NCI-H1417 (cell line): ENCODE measurements around the gene GRIK4.
"Not testable (repeated sequence)": the region's sequence is repeated elsewhere in the genome, so short reads cannot be mapped to it uniquely, and the experiment has no call there.

Experiments used
- DNase-seq, 3 experiments: peaks; one replicate each; lab custom pipeline; 2025; lab: John Stamatoyannopoulos, UW

GRIK4 gene

GRCh38 chr11:120778685-120779490 is 267.3 kb downstream of the GRIK4 start:
- DNase-seq: peak in 2 of 3 experiments; percentile 5 to 19

DNA sequence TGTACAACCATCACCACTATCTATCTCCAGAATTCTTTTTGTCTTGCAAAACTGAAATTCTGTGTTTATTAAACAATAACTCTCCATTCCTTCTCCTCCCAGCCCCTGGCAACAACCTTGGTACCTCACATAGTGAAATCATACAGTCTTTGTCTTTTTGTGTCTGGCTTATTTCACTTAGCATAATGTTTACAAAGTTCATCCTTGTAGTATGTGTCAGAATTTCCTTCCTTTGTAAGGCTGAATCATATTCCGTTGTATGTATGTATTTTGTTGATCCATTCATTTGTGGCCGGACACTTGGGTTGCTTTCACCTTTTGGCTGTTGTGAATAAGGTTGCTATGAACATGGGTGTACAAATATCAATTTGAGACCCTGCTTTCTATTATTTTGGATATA is 268.7 kb downstream of the GRIK4 start:
- no peak for DNase-seq

GRCh38 chr11:120781486-120782120 is 270.1 kb downstream of the GRIK4 start:
- DNase-seq: no peak

DNA sequence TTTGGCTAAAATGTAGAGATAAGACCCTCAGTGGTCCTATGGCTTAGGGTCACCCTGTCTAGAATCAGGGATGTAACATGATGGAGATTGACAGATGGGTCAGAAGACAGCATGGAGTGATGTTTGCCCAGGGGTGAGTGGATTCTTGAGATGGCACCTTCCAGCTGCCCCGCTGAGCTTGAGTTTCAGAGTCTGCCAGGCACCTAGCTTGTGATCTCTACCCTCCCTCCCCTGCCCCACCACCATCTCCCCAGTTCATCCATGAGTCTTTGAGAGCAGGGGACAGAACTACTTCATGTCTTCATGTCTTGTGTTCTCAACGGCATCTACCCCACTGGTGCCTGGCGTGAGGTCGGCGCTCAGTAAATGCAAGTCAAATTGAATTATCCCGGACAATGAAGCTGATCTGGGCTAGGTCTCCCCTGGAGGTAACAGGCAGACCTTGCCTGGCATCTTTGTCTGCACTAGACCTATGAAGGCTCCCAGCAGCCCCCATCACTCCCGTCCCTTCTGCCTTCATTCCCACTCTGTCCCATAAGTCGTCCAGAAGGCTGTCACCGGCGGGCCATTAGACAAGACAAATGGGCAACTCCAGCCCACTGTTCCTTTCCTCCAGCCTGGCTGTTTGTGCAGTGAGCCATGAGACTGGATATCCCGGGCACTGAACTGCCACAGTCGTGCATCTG is 273.2 kb downstream of the GRIK4 start:
- DNase-seq: no peak

DNA sequence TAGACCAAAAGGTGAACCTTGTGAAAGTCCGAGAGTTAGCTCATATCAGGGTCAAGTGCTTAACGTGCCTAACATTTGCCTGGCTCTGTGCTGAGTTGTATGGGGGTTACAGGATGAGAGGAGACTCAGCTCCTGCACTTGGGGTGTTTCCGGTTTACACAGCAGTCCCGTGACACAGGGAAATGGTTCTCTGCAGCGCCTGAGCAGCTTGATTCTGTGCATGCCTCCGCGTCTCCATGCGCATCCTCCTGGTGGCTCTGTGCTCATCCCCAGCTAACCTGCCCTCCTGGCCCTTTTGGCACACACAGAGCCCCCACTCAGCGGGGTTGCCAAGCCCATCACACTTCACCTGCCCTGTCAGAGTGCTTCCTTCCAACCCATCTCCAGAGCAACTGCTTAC is 274.0 kb downstream of the GRIK4 start:
- no peak for DNase-seq

DNA sequence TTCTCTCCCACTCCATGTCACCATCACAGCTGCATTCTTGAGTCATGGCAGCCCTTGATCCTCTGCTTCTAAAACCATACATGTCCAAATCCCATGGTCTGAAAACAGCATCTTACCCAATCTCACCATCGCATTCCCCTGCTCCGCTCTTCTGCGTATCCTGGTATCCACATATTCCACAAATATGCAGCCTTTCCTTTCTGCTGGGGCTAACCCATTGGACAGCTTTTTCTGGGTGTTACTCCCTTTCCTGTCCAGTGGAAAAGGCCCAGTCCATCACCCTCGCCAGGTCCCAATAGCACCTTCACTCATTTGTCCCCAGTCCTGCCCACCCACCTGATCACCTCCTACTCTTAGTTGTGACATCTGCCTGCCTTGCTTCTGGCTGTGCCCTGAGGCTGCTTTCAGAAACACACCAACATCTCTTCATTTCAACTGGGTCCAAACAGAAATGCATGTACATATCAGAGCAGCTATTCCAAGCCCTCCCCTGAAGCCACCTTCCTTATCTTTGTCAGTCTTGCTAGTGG is 274.7 kb downstream of the GRIK4 start:
- DNase-seq: no peak

DNA sequence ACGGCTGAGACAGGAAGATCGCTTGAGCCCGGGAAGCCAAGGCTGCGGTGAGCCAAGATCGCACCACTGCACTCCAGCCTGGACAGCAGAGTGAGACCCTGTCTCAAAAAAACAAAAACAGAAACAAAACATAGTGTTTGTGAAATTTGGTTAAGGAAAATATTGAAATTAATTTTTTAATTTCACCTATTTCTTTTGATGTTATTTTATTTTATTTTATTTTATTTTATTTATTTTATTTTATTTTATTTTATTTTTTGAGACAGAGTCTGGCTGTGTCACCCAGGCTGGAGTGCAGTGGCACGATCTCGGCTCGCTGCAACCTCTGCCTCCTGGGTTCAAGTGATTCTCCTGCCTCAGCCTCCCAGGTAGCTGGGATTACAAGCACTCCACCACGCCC is 275.7 kb downstream of the GRIK4 start:
- not testable (repeated sequence) for DNase-seq

DNA sequence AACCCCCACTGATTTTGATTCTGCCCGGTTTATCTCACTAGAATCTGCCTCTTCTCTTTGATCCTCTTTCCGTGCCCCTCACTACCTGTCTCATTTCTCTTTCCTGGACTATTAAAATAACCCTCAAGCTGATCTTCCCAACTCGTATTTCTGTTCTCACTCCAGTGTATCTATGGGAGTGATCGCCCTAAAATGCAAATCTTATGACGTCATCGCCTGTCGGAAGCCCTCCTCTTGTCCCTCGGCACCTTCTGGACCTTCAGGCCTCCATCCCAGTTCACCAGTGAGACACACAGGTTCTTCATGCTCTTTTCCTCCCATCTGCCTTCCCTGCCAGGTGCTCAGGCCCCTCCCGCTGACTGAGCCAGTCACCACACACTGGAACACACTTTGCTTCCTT is 277.8 kb downstream of the GRIK4 start:
- no peak for DNase-seq

DNA sequence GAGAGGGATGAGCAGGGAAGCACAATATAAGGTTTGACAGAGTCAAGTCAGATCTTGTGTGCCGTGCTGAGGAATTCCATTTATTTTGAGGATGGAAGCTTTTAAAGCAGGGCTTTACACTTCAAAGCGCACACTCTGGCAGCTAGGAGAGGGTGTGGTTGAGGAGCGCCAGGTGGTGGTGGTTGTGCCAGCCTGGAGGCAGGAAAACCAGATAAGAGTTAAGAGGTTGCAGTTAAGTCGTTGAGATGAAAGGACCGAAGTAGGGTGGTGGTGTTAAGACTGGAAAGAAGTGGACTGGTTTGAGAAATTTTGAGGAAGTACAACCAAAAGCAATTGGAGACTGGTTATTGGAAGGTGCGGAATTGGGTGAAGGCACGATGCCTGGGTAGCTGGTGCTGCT is 280.8 kb downstream of the GRIK4 start:
- no peak for DNase-seq

GRCh38 chr11:120793150-120793549 is 281.6 kb downstream of the GRIK4 start:
- no peak for DNase-seq

- DNase-seq: no peak
Observed at GRCh38 chr11:120793806-120794479, 282.4 kb downstream of the GRIK4 start.

GRCh38 chr11:120794748-120795147 is 283.2 kb downstream of the GRIK4 start:
- no peak for DNase-seq

GRCh38 chr11:120795185-120795584 is 283.6 kb downstream of the GRIK4 start:
- DNase-seq: no peak

DNA sequence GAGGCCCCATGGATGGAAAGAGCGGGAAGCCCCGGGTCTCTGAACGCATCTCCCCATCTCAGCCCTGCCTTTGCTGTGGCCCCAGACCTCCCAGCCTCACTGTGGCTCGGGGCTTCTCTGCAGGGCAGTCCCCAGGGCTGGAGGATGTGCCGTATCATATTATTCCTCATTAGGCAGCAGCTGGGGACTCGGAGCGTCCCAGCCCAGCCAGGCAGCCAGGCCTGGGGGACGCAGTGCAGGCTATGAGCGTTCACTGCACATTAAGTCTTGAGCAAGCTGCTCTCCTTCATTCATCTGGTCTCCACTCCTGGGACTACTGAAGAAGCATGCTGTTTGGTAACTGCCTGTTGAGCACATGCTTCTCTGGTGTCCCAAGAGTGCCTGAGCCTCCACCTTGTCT is 285.6 kb downstream of the GRIK4 start:
- DNase-seq: no peak

- DNase-seq: peak in 1 of 3 experiments; percentile 20
Observed at GRCh38 chr11:120798854-120799253, 287.3 kb downstream of the GRIK4 start.

DNA sequence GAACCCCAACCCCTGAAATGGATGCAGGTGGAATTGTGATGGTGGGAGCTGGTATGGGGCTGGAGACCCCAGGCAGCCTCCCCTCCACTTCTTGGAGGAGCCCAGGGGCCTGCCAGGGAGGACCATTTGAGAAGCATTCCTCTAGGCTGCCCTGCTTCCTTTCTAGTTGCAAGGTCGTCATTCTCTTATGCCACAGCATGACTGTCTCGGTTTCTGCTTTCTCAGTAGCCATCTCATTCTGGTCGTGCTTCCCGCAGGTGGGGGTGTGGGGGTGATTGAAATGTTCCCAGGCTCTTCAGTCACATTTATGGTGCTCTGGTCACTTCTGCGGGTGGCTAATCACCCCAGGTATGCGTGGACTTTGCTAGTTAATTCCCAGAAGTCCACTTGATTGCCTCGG is 288.7 kb downstream of the GRIK4 start:
- no peak for DNase-seq

GRCh38 chr11:120801801-120802689 is 290.5 kb downstream of the GRIK4 start:
- DNase-seq: peak; percentile 61 to 84 (median 62)

DNA sequence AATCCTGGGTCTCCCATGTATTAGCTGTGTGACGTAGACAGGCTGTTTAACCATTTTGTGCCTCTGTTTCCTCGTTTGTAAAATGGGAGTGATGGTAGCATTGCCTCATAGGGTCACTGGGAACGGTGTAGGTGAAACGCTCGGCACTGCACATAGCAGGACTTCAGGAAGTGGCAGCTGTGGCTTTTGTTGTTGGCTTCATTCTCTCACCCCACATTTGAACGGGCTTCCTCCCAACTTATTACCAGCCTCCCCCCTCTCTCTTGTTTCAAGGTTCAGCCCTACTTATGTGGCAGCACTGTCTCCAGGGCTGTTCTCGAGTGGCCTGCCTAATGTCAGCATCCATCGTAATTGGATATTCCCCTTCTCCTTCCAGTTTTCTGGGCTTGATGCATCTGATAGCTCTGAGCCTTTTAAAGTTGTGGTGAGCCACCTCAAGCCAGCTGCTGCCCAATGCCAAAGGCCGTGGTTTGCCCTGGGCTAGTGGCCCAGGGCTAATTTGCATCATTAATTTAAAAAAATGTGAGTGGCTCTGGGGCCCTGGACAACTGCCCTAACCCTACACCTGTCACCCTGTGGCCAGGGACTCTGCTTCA is 294.5 kb downstream of the GRIK4 start:
- peak in 2 of 3 experiments; percentile 15 to 40 for DNase-seq

- DNase-seq: peak in 1 of 3 experiments; percentile 11
Observed at GRCh38 chr11:120807414-120808150, 296.0 kb downstream of the GRIK4 start.

- no peak for DNase-seq
Observed at GRCh38 chr11:120808616-120809050, 297.1 kb downstream of the GRIK4 start.
